Fibroblast of skin of right quadriceps (primary cell): ENCODE results near the gene OR5K4.
A peak's percentile ranks its signal among the peaks of the same experiment; 100 is the strongest.

Experiments
- DNase-seq: peaks from one replicate; pipeline ENCODE4 v3.0.0-alpha.2; 2013

The OR5K4 gene

GRCh38 chr3:98353554-98353953, at the start of gene OR5K4:
TSS of gene OR5K4 (plus strand) at chr3:98353854. CDS start at chr3:98353854, 0 bp downstream.
- no peak for DNase-seq

- no peak for DNase-seq
These were observed 31.6 kb upstream of the OR5K4 start for GRCh38 chr3:98322101-98322500.

GRCh38 chr3:98322686-98323085, 31.0 kb upstream of the OR5K4 start:
- DNase-seq = no peak

- no peak for DNase-seq
These were observed 30.2 kb upstream of the OR5K4 start for GRCh38 chr3:98323425-98323824.

- DNase-seq = no peak
These were observed 28.6 kb upstream of the OR5K4 start for GRCh38 chr3:98325055-98325454.

- DNase-seq = no peak
These were observed 27.4 kb upstream of the OR5K4 start for GRCh38 chr3:98326105-98326893.

- DNase-seq = no peak
These were observed 26.7 kb upstream of the OR5K4 start for GRCh38 chr3:98326945-98327344.

GRCh38 chr3:98328933-98329332, 24.7 kb upstream of the OR5K4 start:
- no peak for DNase-seq

GRCh38 chr3:98329392-98330124, 24.1 kb upstream of the OR5K4 start:
- peak; percentile 25 for DNase-seq

GRCh38 chr3:98331329-98331728, 22.3 kb upstream of the OR5K4 start:
- DNase-seq = no peak

GRCh38 chr3:98333989-98334606, 19.6 kb upstream of the OR5K4 start:
- no peak for DNase-seq

GRCh38 chr3:98339031-98339430, 14.6 kb upstream of the OR5K4 start:
- DNase-seq = no peak

- DNase-seq = no peak
These were observed 11.9 kb upstream of the OR5K4 start for GRCh38 chr3:98341758-98342157.

- DNase-seq = peak; percentile 6
These were observed 9.8 kb upstream of the OR5K4 start for GRCh38 chr3:98343647-98344507.

GRCh38 chr3:98350082-98350481, 3.6 kb upstream of the OR5K4 start:
- no peak for DNase-seq

GRCh38 chr3:98359250-98359649, 5.6 kb downstream of the OR5K4 start:
- no peak for DNase-seq

- DNase-seq = no peak
These were observed 6.5 kb downstream of the OR5K4 start for GRCh38 chr3:98359993-98360675.

GRCh38 chr3:98360681-98361080, 7.0 kb downstream of the OR5K4 start:
- DNase-seq = no peak

- DNase-seq = no peak
These were observed 7.6 kb downstream of the OR5K4 start for GRCh38 chr3:98361289-98361688.

- DNase-seq = no peak
These were observed 14.0 kb downstream of the OR5K4 start for GRCh38 chr3:98367464-98368246.

- DNase-seq = no peak
These were observed 17.5 kb downstream of the OR5K4 start for GRCh38 chr3:98371186-98371585.
